ENCODE results near the gene UQCC5. TPM values are rescaled to one million over a fixed set of nuclear protein-coding genes. Genes with fewer than 3 reads are reported as not detected.

The UQCC5 gene
- total RNA-seq, 2 experiments from 2014 or later, result 2.8 to 8.3 TPM

GRCh38 chr3:52502001-52502400, 34.4 kb upstream of the UQCC5 start:
- Histone ChIP-seq H3K4me1 (ENCODE audit: insufficient read depth, low read length) (peaks cover 8% of the 10 kb centered on the region), H3K9me3 (ENCODE audit: control insufficient read depth in 1 of 2, insufficient read depth in 1 of 2, low read length in 2 of 2) (no peaks in the 10 kb centered on the region), H3K4me3 (ENCODE audit: low read length) (no peak overlapping the region), H3K27me3 (ENCODE audit: control insufficient read depth in 1 of 2, insufficient read depth in 2 of 2, low read length in 2 of 2) (no peaks in the 10 kb centered on the region), H3K36me3 (ENCODE audit: insufficient read depth, low read length) (no peaks in the 10 kb centered on the region), H3K27ac (ENCODE audit: low read depth in 1 of 2, low read length in 2 of 2) (no peak overlapping the region)
- Mint-ChIP-seq H3K4me1 (ENCODE audit: low read depth) (no peaks in the 10 kb centered on the region), H3K27me3 (no peaks in the 10 kb centered on the region), H3K36me3 (ENCODE audit: low read depth) (no peaks in the 10 kb centered on the region), H3K9me3 (no peaks in the 10 kb centered on the region), H3K27ac (no peak overlapping the region), H3K4me3 (no peak overlapping the region)
- CTCF ChIA-PET, result no interaction called here
- ATAC-seq (ENCODE audit: poor library complexity) (no peak), DNase-seq (no peak)
- POLR2A ChIA-PET, result no interaction called here
- intact Hi-C loops (cut with DNase I, micrococcal nuclease), result no loop called here
- TF ChIP-seq CTCF (IDR thresholded peaks at IDR 0.05), result no peak

GRCh38 chr3:52502808-52503350, 33.5 kb upstream of the UQCC5 start:
- POLR2A ChIA-PET, result no interaction called here
- Histone ChIP-seq H3K4me3 (ENCODE audit: low read length) (no peak overlapping the region), H3K4me1 (ENCODE audit: insufficient read depth, low read length) (peaks cover 5% of the 10 kb centered on the region), H3K27me3 (ENCODE audit: control insufficient read depth in 1 of 2, insufficient read depth in 2 of 2, low read length in 2 of 2) (no peaks in the 10 kb centered on the region), H3K27ac (ENCODE audit: low read depth in 1 of 2, low read length in 2 of 2) (no peak overlapping the region), H3K36me3 (ENCODE audit: insufficient read depth, low read length) (no peaks in the 10 kb centered on the region), H3K9me3 (ENCODE audit: control insufficient read depth in 1 of 2, insufficient read depth in 1 of 2, low read length in 2 of 2) (no peaks in the 10 kb centered on the region)
- CTCF ChIA-PET, result no interaction called here
- ATAC-seq (ENCODE audit: poor library complexity) (no peak), DNase-seq (no peak)
- H3K9me3 Mint-ChIP-seq, result no peaks in the 10 kb centered on the region
- H3K4me1 Mint-ChIP-seq (ENCODE audit: low read depth), result no peaks in the 10 kb centered on the region
- no peaks in the 10 kb centered on the region for H3K36me3 Mint-ChIP-seq (ENCODE audit: low read depth)
- no peak overlapping the region for H3K4me3 Mint-ChIP-seq
- intact Hi-C loops (cut with DNase I, micrococcal nuclease), result no loop called here
- H3K27ac Mint-ChIP-seq, result no peak overlapping the region
- no peak for TF ChIP-seq CTCF (IDR thresholded peaks at IDR 0.05)
- H3K27me3 Mint-ChIP-seq, result no peaks in the 10 kb centered on the region

DNA sequence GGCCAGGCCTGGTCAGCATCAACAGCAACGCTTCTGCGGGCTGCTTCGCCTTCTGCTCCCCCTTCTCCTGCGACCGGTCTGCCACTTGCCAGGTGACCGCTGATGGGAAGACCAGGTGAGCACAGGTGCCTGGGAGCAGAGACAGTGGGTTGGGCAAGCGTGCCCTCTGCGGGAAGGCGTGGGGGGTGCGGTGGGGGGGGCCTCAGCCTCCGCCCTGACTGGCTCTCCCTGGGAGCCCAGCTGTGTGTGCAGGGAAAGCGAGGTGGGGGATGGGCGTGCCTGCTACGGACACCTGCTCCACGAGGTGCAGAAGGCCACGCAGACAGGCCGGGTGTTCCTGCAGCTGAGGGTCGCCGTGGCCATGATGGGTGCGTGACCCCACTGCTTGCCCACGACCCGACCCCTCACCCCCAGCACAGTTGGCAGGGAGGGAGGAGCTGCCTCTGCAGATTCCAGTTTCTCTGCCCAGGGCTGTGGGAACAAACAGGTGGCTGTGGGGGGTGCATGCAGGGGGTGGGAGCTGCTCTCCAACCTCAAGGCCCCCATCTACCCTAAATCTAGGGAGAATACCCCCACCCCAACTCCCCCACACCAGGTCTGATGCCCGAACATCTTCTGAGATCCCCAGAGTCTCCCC, 32.5 kb upstream of the UQCC5 start:
- no peaks in the 10 kb centered on the region for H3K36me3 Mint-ChIP-seq (ENCODE audit: low read depth)

More for the DNA sequence above, 32.5 kb upstream of the UQCC5 start:
- H3K27ac Mint-ChIP-seq, result no peak overlapping the region
- DNase-seq, result no peak
- H3K4me3 Mint-ChIP-seq, result no peak overlapping the region
- no peaks in the 10 kb centered on the region for H3K9me3 Mint-ChIP-seq
- no peaks in the 10 kb centered on the region for H3K9me3 ChIP-seq (ENCODE audit: control insufficient read depth in 1 of 2, insufficient read depth in 1 of 2, low read length in 2 of 2)
- ChIA-PET POLR2A (no interaction called here), CTCF (no interaction called here)
- intact Hi-C loops (cut with DNase I, micrococcal nuclease), result no loop called here
- H3K27me3 Mint-ChIP-seq, result no peaks in the 10 kb centered on the region
- H3K4me1 Mint-ChIP-seq (ENCODE audit: low read depth), result no peaks in the 10 kb centered on the region
- no peak overlapping the region for H3K4me3 ChIP-seq (ENCODE audit: low read length)
- H3K27me3 ChIP-seq (ENCODE audit: control insufficient read depth in 1 of 2, insufficient read depth in 2 of 2, low read length in 2 of 2), result no peaks in the 10 kb centered on the region
- no peaks in the 10 kb centered on the region for H3K36me3 ChIP-seq (ENCODE audit: insufficient read depth, low read length)
- no peaks in the 10 kb centered on the region for H3K4me1 ChIP-seq (ENCODE audit: insufficient read depth, low read length)
- TF ChIP-seq CTCF (IDR thresholded peaks at IDR 0.05), result no peak
- H3K27ac ChIP-seq (ENCODE audit: low read depth in 1 of 2, low read length in 2 of 2), result no peak overlapping the region
- ATAC-seq (ENCODE audit: poor library complexity), result no peak

Data from CD4-positive, alpha-beta T cell (primary cell).